Hepatocyte (in vitro differentiated cells): ENCODE results near the gene TMEM176A.

ENCODE experiments used
- CTCF ChIP-seq: fragments of 200-600 bp; sonication (generic); IDR thresholded peaks from 2 replicates; pipeline ENCODE4 v1.5.1; 2016; ENCODE audit warnings: antibody characterized with exemption, mild to moderate bottlenecking; ENCODE audit not compliant: poor library complexity
- EZH2 ChIP-seq: fragments of 200-600 bp; sonication (generic); IDR thresholded peaks from 2 replicates; pipeline ENCODE4 v1.6.1; 2016; ENCODE audit warnings: antibody characterized with exemption, mild to moderate bottlenecking, borderline replicate concordance
- EZH2phosphoT487 ChIP-seq: fragments of 200-600 bp; sonication (generic); IDR thresholded peaks from one replicate; pipeline ENCODE4 v1.6.1; 2018; ENCODE audit warnings: antibody characterized with exemption, mild to moderate bottlenecking, low read depth, moderate library complexity; ENCODE audit not compliant: unreplicated experiment, severe bottlenecking

- TF ChIP-seq EZH2: no peak
- TF ChIP-seq CTCF: no peak
- no peak for TF ChIP-seq EZH2phosphoT487
Observed at GRCh38 chr7:150848111-150848510, 47.5 kb downstream of the TMEM176A start.
